Measurements from ENCODE around the gene ANKHD1.
A peak's percentile ranks its signal among the peaks of the same experiment; 100 is the strongest.
"Not testable (repeated sequence)": the region's sequence is repeated elsewhere in the genome, so short reads cannot be mapped to it uniquely, and the experiment has no call there.

ANKHD1 gene

DNA sequence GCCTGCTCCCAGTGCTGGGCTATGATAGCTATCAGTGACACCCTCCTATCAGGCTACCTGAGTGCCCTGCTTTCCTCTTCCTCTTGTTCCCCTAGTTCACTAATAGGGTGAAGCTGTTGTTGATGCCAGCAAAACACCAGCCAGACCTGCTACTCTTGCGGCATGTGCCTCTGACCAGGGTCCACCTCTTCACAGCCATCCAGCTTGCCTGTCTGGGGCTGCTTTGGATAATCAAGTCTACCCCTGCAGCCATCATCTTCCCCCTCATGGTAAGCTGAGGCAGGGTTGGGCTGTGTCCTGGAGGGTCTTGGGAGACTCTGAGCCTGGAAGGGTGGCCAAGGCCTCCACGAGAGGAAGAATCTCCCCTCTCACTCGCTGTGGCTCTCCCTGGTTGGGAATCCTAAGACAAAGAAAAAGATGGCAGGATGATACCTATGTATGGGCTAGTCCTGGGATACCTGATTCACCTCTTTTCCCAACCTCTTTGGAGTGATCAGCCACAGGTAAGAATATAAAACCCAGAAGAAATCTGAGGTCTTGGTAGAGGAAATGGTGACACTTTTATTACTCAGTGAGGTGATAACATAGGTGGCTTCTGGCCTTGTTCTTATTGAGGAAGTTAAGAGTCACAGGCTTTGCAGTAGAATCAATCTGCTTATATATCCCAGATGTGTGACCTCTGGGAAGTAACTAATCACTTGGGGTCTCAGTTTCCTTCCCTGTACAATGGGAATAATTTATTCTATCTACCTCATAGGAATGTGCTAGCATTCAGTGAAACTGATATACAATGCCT is 30.1 kb upstream of the ANKHD1 start:
- DNase-seq: no peak

GRCh38 chr5:140372971-140373487 is 28.6 kb upstream of the ANKHD1 start:
- DNase-seq: peak; percentile 17

DNA sequence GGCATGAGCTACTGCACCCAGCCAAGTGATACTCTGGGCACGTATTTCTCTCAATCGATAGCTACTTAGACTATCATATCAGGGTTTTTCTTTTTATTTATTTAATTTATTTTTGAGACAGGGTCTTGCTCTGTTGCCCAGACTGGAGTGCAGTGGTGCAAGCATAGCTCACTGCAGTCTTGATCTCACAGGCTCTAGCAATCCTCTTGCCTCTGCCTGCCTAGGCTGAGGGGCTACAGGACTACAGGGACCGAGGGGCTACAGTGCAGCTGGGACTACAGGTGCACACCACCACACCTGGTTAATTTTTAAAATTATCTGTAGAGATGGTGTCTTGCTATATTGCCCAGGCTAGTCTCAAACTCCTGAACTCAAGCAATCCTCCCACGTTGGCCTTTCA is 20.3 kb upstream of the ANKHD1 start:
- no peak for DNase-seq

DNA sequence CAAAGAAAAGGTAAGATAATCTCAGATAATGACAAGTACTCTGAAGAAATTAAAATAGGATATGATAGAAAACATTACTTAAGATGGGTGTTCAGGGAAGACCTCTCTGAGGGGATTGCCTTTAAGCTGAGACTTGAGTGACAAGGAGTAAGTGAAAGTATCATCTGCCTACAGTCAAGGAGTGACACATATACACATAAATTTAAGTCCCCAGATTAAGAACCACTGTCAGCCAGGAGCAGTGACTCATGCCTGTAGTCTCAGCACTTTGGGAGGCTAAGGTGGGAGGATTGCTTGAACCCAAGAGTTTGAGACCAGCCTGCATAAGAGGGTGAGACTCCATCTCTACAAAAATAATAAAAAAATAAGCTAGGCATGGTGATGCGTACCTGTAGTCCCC is 19.7 kb upstream of the ANKHD1 start:
- DNase-seq: no peak

- no peak for DNase-seq
Measured at GRCh38 chr5:140382866-140383265, 18.8 kb upstream of the ANKHD1 start.

DNA sequence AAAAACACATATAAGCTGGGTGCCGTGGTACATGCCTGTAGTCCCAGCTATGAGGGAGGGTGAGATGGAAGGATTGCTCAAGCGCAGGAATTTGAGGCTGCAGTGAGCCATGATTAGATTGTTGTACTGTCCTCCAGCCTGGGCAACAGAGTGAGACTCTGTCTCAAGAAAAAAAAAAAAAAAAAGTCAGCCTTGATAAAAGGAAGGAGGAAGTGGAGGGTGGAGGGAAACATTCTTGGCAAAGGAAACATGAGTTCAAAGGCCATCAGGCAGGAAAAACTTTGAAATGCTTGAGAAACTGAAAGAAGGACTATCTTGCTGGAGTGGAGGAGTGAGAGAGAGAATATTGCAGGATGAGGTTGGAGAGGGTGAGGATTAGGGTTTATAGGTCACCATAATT is 18.3 kb upstream of the ANKHD1 start:
- no peak for DNase-seq

GRCh38 chr5:140388052-140388451 is 13.6 kb upstream of the ANKHD1 start:
- no peak for DNase-seq

DNA sequence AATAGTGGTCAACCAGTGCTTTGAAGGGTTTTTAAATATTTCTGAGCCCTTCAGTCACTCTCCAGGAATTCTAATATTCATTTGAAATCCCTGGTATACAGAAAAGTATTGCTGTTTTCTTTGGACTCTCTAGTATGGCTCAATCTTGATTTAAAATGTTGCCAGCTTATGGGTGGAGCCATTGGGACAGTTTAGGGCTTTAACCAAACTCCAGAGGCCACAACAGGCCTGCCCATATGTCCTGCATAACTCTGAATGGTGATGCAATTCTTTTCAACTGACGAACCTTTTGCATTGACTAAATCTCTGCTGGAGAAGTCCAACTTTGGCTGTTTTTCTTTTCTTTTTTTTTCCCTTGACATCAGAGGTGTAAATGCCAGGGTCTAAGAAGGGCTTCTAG is 10.3 kb upstream of the ANKHD1 start:
- no peak for DNase-seq

DNA sequence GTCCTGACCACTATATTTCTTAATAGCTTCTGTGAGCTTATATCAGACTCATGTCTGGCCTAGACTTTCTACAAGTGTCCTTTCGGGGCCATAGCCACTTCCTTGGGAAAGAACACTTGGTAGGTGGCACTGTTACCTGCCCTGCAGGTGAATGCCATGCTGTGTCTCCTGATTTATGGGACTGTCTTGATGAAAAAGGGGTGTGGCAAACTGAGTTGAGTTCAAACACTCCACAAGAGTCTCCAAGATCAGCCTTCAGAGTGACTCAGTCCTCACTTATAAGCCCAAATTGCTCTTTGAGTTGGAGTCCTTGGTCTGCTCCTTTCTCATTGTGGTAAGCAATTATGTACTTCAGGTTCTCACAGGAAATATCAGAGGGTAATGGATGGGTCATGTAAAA is 9.9 kb upstream of the ANKHD1 start:
- no peak for DNase-seq

GRCh38 chr5:140393738-140394137 is 7.9 kb upstream of the ANKHD1 start:
- DNase-seq: no peak

GRCh38 chr5:140398379-140398811 is 3.2 kb upstream of the ANKHD1 start:
- DNase-seq: no peak

DNA sequence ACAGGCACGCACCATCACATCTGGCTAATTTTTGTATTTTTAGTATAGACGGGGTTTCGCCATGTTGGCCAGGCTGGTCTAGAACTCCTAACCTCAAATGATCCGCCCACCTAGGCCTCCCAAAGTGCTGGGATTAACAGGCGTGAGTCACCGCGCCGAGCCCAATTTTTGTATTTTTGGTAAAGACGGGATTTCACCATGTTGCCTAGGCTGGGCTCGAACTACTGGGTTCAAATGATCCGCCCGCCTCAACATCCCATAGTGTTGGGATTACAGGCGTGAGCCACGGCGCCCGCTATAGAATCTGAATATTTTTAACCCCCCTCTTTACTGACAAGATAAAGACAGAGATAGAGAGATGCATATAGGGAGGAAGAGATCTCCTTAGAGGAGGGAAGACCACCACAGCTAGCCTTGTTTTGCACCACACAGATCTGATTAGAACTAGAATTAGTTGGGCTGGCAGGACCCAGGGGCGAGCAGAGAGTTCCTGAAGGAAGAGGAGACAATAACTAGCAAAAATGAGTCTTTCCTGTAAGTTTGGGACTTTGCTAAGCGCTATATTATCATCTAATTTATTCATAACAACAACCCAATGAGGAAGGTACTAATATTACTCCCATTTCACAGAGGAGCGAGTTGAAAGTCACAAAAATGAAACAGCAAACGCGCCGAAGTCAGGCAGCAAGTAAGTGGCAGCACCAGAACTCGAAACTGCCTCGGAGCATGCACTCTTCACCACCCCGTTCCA is 1.5 kb upstream of the ANKHD1 start:
- peak; percentile 51 for DNase-seq

DNA sequence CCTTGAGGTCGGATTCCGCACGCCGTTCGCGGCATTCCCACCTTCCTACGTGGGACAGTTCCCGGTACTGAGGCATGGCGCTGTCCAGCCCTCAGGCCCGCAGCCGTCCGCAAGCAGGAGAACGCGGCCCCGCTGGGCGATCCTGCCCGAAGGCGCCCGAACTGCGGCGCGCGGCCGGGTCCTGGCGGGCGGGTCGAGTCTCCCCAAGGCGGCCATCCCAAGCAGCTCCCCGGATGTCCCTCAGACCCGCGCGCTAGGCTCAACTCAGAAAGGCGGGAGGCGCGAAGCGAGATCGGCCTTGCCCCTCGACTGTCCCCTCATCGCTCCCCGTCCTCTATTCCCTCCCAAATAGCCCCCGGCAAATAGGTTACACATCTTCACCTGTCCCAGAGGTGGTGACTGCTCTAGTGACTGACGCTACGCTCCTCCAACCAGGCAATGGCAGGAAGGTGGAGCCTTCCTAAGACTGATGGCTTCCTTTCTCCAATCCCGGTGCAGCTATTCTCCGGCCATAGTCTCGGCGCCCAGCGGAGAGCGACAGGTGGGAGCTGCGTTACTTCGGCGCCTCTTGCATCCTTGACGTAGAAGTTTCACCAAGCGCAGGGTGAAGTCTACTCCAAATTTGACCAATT is 787 bp upstream of the ANKHD1 start:
- DNase-seq: peak; percentile 82

- peak; percentile 54 for DNase-seq
Measured at GRCh38 chr5:140402258-140403074, 833 bp downstream of the ANKHD1 start.

DNA sequence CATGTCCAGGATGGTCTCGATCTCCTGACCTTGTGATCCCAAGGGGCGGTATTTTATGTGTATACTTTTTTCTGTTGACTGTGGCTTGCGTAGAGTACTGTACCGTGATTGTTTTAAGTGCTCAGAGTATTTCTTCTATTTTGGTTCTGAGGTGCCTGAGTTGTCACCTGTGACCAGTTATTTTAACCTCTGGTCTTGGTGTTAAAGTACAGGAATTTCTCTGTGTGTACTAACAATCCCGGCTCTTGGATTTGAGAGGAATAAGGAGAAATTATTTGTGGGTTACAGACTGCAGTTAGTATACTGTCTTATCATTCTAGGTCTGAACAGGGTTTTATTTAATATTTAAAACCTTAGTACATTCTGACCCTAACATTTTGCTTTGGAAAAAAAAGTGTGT is 2.0 kb downstream of the ANKHD1 start:
- DNase-seq: no peak

GRCh38 chr5:140408750-140409241 is 7.2 kb downstream of the ANKHD1 start:
- no peak for DNase-seq

DNA sequence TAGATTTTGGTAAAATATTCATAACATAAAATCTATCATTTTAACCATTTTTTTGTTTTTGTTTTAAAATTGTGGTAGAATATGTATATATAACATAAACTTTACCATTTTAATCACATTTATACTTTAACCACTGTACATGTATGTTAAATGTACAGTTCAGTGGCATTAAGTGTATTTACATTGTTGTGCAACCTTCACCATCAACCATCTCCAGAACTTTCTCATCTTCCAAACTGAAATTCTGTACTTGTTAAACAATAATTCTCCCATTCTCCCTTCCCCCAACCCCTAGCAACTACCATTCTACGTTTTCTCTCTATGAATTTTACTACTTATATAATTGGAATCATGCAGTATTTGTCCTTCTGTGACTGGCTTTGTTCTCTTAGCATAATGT is 11.6 kb downstream of the ANKHD1 start:
- no peak for DNase-seq

DNA sequence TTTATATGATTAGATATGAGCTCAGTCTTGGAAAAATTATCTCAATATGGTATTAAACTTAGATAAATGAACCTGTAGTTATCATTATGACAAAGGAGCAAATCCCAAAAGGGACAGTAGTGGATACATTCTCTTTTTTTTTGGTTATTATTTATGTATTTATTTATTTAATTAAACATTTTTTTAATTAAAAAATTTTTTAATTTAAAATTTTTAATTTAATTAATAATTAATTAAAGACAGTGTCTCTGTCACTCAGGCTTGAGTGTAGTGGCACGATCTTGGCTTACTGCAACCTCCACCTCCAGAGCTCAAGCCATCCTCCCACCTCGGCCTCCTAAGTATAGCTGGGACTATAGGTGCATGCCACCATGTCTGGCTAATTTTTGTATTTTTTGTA is 15.6 kb downstream of the ANKHD1 start:
- no peak for DNase-seq

DNA sequence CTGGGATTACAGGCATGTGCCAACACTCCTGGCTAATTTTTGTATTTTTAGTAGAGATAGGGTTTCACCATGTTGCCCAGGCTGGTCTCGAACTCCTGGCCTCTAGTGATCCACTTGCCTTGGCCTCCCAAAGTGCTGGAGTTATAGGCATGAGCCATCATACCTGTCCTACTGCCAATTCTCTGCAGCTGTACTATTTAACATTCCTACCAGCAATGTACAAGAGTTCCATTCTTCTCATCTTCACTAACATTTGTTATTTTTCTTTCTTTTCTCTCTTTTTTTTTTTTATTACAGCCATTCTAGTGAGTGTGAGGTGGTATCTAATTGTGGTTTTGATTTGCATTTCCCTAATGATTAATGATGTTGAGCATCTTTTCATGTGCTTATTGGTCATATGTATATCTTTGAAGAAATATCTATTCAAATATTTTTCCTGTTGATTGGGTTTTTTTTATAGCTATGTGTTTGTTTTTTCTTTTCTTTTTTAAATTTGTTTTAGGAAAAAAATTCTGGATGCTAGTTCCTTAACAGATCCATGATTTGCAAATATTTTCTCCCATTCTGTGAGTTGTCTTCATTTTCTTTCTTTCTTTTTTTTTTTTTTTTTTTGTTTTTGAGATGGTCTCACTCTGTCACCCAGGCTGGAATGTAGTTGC is 17.4 kb downstream of the ANKHD1 start:
- no peak for DNase-seq

DNA sequence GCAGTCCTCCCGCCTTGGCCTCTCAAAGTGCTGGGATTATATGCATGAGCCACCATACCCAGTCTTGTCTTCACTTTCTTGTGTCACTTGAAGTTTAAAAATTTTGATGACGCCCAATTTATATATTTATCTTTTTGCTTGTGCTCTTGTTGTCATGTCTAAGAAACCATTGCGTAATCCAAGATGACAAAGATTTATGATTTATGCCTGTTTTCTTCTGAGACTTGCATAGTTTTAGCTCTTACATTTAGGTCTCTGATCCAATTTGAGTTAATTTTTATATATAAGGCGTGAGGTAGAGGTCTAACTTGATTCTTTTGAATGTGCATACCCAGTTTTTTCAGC is 18.6 kb downstream of the ANKHD1 start:
- no peak for DNase-seq

DNA sequence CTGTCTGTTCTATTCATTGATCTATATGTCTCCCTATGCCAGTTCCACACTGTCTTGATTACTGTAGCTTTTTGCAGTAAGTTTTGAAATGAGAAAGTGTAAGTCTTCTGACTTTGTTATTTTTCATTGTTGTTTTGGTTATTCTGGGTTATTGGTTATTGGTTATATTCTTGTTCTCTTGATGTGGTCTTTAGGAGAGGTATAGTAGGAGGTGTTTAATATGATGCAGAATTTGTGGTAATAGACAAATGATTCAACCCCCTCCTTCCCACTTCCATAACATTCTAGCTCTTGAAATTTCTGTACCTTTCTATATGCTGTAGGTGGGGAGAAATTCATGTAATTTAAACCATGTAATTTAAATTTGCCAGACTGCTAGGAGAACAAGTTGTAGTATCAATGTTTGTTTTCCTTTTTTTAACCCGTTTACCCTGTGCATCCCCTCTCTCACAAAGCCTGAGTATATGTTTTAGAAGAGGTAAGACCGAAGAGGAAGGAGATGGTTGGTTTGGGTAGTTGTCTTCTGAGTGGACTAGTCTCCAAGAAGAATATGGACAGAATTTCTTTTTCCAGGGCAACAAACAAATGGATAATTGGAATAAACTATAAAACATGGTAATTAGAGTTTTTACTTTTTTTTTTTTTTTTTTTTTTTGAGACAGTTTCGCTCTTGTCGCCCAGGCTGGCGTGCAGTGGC is 19.2 kb downstream of the ANKHD1 start:
- DNase-seq: no peak

GRCh38 chr5:140421375-140421774 is 19.7 kb downstream of the ANKHD1 start:
- not testable (repeated sequence) for DNase-seq

All from stimulated activated CD4-positive, alpha-beta T cell treated with anti-CD3 and anti-CD28 coated beads, Interleukin-4, amount 100 ng/mL, for 1 hour (primary cell).